ENCODE results near the gene GALNT6.
"Not testable (repeated sequence)": the region's sequence is repeated elsewhere in the genome, so short reads cannot be mapped to it uniquely, and the experiment has no call there.

The GALNT6 gene

GRCh38 chr12:51326698-51327439, 64.3 kb downstream of the GALNT6 start:
- H3K36me3 ChIP-seq (ENCODE audit: control insufficient read depth, insufficient read depth, low read length, severe bottlenecking), result no peaks in the 10 kb centered on the region
- DNase-seq (ENCODE audit: low read depth), result peak; percentile 69

GRCh38 chr12:51324953-51325352, 66.3 kb downstream of the GALNT6 start:
- Histone ChIP-seq H3K9me3 (ENCODE audit: control insufficient read depth, low read length) (no peaks in the 10 kb centered on the region), H3K36me3 (ENCODE audit: control insufficient read depth, insufficient read depth, low read length, severe bottlenecking) (no peaks in the 10 kb centered on the region), H3K4me1 (ENCODE audit: control insufficient read depth, insufficient read depth, low read length) (peaks cover 23% of the 10 kb centered on the region), H3K4me3 (ENCODE audit: low read length) (no peak overlapping the region), H3K9ac (ENCODE audit: low read length) (no peak overlapping the region), H3K27me3 (replicated peaks; ENCODE audit: control insufficient read depth, insufficient read depth, low read length) (no peaks in the 10 kb centered on the region)
- no peak for DNase-seq (ENCODE audit: low read depth)

More at GRCh38 chr12:51326698-51327439, 64.3 kb downstream of the GALNT6 start:
- peak overlapping the region; percentile 72 for H3K9ac ChIP-seq (ENCODE audit: low read length)
- peaks cover 14% of the 10 kb centered on the region for H3K4me1 ChIP-seq (ENCODE audit: control insufficient read depth, insufficient read depth, low read length)
- H3K9me3 ChIP-seq (ENCODE audit: control insufficient read depth, low read length), result no peaks in the 10 kb centered on the region
- H3K4me3 ChIP-seq (ENCODE audit: low read length), result no peak overlapping the region
- H3K27me3 ChIP-seq (replicated peaks; ENCODE audit: control insufficient read depth, insufficient read depth, low read length), result no peaks in the 10 kb centered on the region

- Histone ChIP-seq H3K9me3 (ENCODE audit: control insufficient read depth, low read length) (no peaks in the 10 kb centered on the region), H3K9ac (ENCODE audit: low read length) (no peak within 1 kb of the TSS), H3K27me3 (replicated peaks; ENCODE audit: control insufficient read depth, insufficient read depth, low read length) (no peaks in the 10 kb centered on the region), H3K4me1 (ENCODE audit: control insufficient read depth, insufficient read depth, low read length) (peaks cover 23% of the 10 kb centered on the region), H3K36me3 (ENCODE audit: control insufficient read depth, insufficient read depth, low read length, severe bottlenecking) (no peaks in the 10 kb centered on the region), H3K4me3 (ENCODE audit: low read length) (no peak within 1 kb of the TSS)
- DNase-seq (ENCODE audit: low read depth), result no peak
These were observed 67.0 kb downstream of the GALNT6 start, which contains the start of gene BIN2 for GRCh38 chr12:51323966-51324895. TSS of gene BIN2 (minus strand) at chr12:51324174. CDS start at chr12:51324102, 72 bp downstream.

GRCh38 chr12:51323317-51323960, 67.8 kb downstream of the GALNT6 start:
- Histone ChIP-seq H3K4me1 (ENCODE audit: control insufficient read depth, insufficient read depth, low read length) (peaks cover 23% of the 10 kb centered on the region), H3K9me3 (ENCODE audit: control insufficient read depth, low read length) (no peaks in the 10 kb centered on the region), H3K4me3 (ENCODE audit: low read length) (no peak overlapping the region), H3K9ac (ENCODE audit: low read length) (no peak overlapping the region), H3K27me3 (replicated peaks; ENCODE audit: control insufficient read depth, insufficient read depth, low read length) (no peaks in the 10 kb centered on the region), H3K36me3 (ENCODE audit: control insufficient read depth, insufficient read depth, low read length, severe bottlenecking) (no peaks in the 10 kb centered on the region)
- no peak for DNase-seq (ENCODE audit: low read depth)

GRCh38 chr12:51322452-51322851, 68.8 kb downstream of the GALNT6 start:
- H3K36me3 ChIP-seq (ENCODE audit: control insufficient read depth, insufficient read depth, low read length, severe bottlenecking), result no peaks in the 10 kb centered on the region
- H3K9me3 ChIP-seq (ENCODE audit: control insufficient read depth, low read length), result no peaks in the 10 kb centered on the region
- peaks cover 23% of the 10 kb centered on the region for H3K4me1 ChIP-seq (ENCODE audit: control insufficient read depth, insufficient read depth, low read length)
- H3K9ac ChIP-seq (ENCODE audit: low read length), result no peak overlapping the region
- DNase-seq (ENCODE audit: low read depth), result no peak
- no peaks in the 10 kb centered on the region for H3K27me3 ChIP-seq (replicated peaks; ENCODE audit: control insufficient read depth, insufficient read depth, low read length)
- H3K4me3 ChIP-seq (ENCODE audit: low read length), result no peak overlapping the region

DNA sequence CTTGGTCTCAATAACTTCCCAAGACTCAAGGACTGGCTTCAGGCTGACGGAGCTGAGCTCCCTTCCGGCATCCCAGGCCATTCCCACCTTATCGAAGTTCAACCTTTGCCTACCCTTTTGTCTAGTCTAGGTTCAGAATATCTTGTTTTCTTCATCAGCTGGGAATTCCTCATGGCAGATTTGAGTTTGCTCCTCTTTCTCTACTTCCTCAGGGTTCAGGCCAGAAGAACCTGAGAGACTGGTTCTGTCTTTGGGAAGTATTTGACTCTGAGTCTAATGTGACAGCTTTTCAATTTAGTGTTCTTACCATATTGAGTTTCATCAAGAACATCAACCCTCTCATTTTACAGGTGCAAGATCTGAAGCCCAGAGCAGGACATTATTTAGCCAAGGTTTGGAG, 69.3 kb downstream of the GALNT6 start:
- Histone ChIP-seq H3K27me3 (replicated peaks; ENCODE audit: control insufficient read depth, insufficient read depth, low read length) (no peaks in the 10 kb centered on the region), H3K9ac (ENCODE audit: low read length) (no peak overlapping the region), H3K4me1 (ENCODE audit: control insufficient read depth, insufficient read depth, low read length) (peaks cover 18% of the 10 kb centered on the region), H3K36me3 (ENCODE audit: control insufficient read depth, insufficient read depth, low read length, severe bottlenecking) (no peaks in the 10 kb centered on the region), H3K4me3 (ENCODE audit: low read length) (no peak overlapping the region), H3K9me3 (ENCODE audit: control insufficient read depth, low read length) (no peaks in the 10 kb centered on the region)
- no peak for DNase-seq (ENCODE audit: low read depth)

GRCh38 chr12:51320695-51321320, 70.4 kb downstream of the GALNT6 start:
- H3K4me3 ChIP-seq (ENCODE audit: low read length), result no peak overlapping the region
- no peaks in the 10 kb centered on the region for H3K36me3 ChIP-seq (ENCODE audit: control insufficient read depth, insufficient read depth, low read length, severe bottlenecking)
- H3K27me3 ChIP-seq (replicated peaks; ENCODE audit: control insufficient read depth, insufficient read depth, low read length), result no peaks in the 10 kb centered on the region
- no peak overlapping the region for H3K9ac ChIP-seq (ENCODE audit: low read length)
- peak; percentile 66 for DNase-seq (ENCODE audit: low read depth)
- H3K4me1 ChIP-seq (ENCODE audit: control insufficient read depth, insufficient read depth, low read length), result peaks cover 9% of the 10 kb centered on the region
- H3K9me3 ChIP-seq (ENCODE audit: control insufficient read depth, low read length), result no peaks in the 10 kb centered on the region

- DNase-seq (ENCODE audit: low read depth), result no peak
- no peak overlapping the region for H3K9ac ChIP-seq (ENCODE audit: low read length)
- no peaks in the 10 kb centered on the region for H3K27me3 ChIP-seq (replicated peaks; ENCODE audit: control insufficient read depth, insufficient read depth, low read length)
- no peaks in the 10 kb centered on the region for H3K36me3 ChIP-seq (ENCODE audit: control insufficient read depth, insufficient read depth, low read length, severe bottlenecking)
- peaks cover 9% of the 10 kb centered on the region for H3K4me1 ChIP-seq (ENCODE audit: control insufficient read depth, insufficient read depth, low read length)
- H3K9me3 ChIP-seq (ENCODE audit: control insufficient read depth, low read length), result no peaks in the 10 kb centered on the region
- H3K4me3 ChIP-seq (ENCODE audit: low read length), result no peak overlapping the region
These were observed 70.9 kb downstream of the GALNT6 start for GRCh38 chr12:51320311-51320694.

DNA sequence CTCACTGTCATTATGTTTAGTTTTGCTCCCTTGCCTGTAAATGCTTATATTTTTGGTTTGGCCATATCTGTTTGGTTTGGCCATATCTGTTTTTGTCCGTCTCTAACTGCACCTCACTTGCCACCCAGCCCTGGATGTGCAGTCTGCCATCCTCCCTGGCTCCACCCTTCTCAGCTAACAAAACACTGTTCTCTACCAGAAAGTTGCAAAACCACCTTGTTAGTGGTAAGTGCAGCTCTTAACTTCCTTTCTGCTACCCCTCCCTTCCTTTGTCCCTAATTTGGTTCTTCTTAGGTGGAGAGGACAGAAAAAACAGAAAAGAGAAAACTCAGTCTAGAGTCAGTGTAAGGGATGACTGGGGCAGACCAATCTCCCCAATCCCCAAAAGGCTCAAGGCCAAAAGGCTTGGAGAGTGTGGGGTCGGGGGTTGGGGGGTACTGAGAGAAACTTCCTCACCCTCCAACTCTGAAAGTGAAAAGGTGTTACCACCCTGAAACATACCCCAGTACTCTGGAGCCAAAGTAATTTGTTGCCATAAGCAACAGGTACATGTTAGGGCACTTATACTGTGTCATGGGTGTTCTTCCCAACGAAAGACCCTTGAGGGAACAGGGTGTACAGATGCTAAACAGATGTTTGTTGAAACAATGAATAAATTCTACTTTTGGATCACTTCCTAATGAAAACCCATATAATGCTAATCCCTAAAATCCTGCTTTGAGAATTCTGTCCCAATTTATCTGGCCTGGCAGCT, 72.2 kb downstream of the GALNT6 start:
- no peak overlapping the region for H3K4me3 ChIP-seq (ENCODE audit: low read length)
- DNase-seq (ENCODE audit: low read depth), result peak; percentile 20

GRCh38 chr12:51318057-51318806, 73.0 kb downstream of the GALNT6 start:
- not testable (repeated sequence) for H3K4me3 ChIP-seq (ENCODE audit: low read length); H3K9ac ChIP-seq (ENCODE audit: low read length); H3K27me3 ChIP-seq (replicated peaks; ENCODE audit: control insufficient read depth, insufficient read depth, low read length); DNase-seq (ENCODE audit: low read depth); H3K4me1 ChIP-seq (ENCODE audit: control insufficient read depth, insufficient read depth, low read length); H3K9me3 ChIP-seq (ENCODE audit: control insufficient read depth, low read length); H3K36me3 ChIP-seq (ENCODE audit: control insufficient read depth, insufficient read depth, low read length, severe bottlenecking)

More for the DNA sequence above, 72.2 kb downstream of the GALNT6 start:
- H3K27me3 ChIP-seq (replicated peaks; ENCODE audit: control insufficient read depth, insufficient read depth, low read length), result no peaks in the 10 kb centered on the region
- no peaks in the 10 kb centered on the region for H3K9me3 ChIP-seq (ENCODE audit: control insufficient read depth, low read length)
- peaks cover 9% of the 10 kb centered on the region for H3K4me1 ChIP-seq (ENCODE audit: control insufficient read depth, insufficient read depth, low read length)
- no peaks in the 10 kb centered on the region for H3K36me3 ChIP-seq (ENCODE audit: control insufficient read depth, insufficient read depth, low read length, severe bottlenecking)
- no peak overlapping the region for H3K9ac ChIP-seq (ENCODE audit: low read length)
